Measurements from ENCODE around the gene POFUT2. TPM values are rescaled to one million over a fixed set of nuclear protein-coding genes. Genes with fewer than 3 reads are reported as not detected.

The POFUT2 gene
- total RNA-seq, 2 experiments from 2014 or later = 56.6 to 57.2 TPM

- Histone ChIP-seq H3K4me1 (ENCODE audit: insufficient read depth, low read length) (no peaks in the 10 kb centered on the region), H3K36me3 (ENCODE audit: insufficient read depth, low read length) (no peaks in the 10 kb centered on the region), H3K27me3 (ENCODE audit: control insufficient read depth in 1 of 2, insufficient read depth in 2 of 2, low read length in 2 of 2) (no peaks in the 10 kb centered on the region), H3K9me3 (ENCODE audit: control insufficient read depth in 1 of 2, insufficient read depth in 1 of 2, low read length in 2 of 2) (peaks cover 12% of the 10 kb centered on the region in 2 experiments), H3K4me3 (ENCODE audit: low read length) (no peak overlapping the region), H3K27ac (ENCODE audit: low read depth in 1 of 2, low read length in 2 of 2) (no peak overlapping the region)
- Mint-ChIP-seq H3K4me3 (no peak overlapping the region), H3K4me1 (ENCODE audit: low read depth) (no peaks in the 10 kb centered on the region), H3K27me3 (no peaks in the 10 kb centered on the region), H3K9me3 (peaks cover 2% of the 10 kb centered on the region), H3K36me3 (ENCODE audit: low read depth) (peaks cover 5% of the 10 kb centered on the region), H3K27ac (no peak overlapping the region)
- POLR2A ChIA-PET = no interaction called here
- intact Hi-C loops (cut with DNase I, micrococcal nuclease) = no loop called here
- ATAC-seq (ENCODE audit: poor library complexity) (no peak), DNase-seq (no peak)
- CTCF ChIA-PET = no interaction called here
- TF ChIP-seq CTCF (IDR thresholded peaks at IDR 0.05) = no peak
Observed at GRCh38 chr21:45246386-45247320, 41.0 kb downstream of the POFUT2 start.

- no peak for DNase-seq
Observed at GRCh38 chr21:45244799-45245340, 42.8 kb downstream of the POFUT2 start.

GRCh38 chr21:45243603-45244002 is 44.1 kb downstream of the POFUT2 start:
- Histone ChIP-seq H3K27ac (ENCODE audit: low read depth in 1 of 2, low read length in 2 of 2) (no peak overlapping the region), H3K9me3 (ENCODE audit: control insufficient read depth in 1 of 2, insufficient read depth in 1 of 2, low read length in 2 of 2) (peaks cover 12 to 15% of the 10 kb centered on the region in 2 experiments), H3K4me1 (ENCODE audit: insufficient read depth, low read length) (no peaks in the 10 kb centered on the region), H3K27me3 (ENCODE audit: control insufficient read depth in 1 of 2, insufficient read depth in 2 of 2, low read length in 2 of 2) (no peaks in the 10 kb centered on the region), H3K4me3 (ENCODE audit: low read length) (no peak overlapping the region), H3K36me3 (ENCODE audit: insufficient read depth, low read length) (no peaks in the 10 kb centered on the region)
- Mint-ChIP-seq H3K27me3 (peaks cover 14% of the 10 kb centered on the region), H3K27ac (no peak overlapping the region), H3K36me3 (ENCODE audit: low read depth) (peaks cover 8% of the 10 kb centered on the region), H3K4me1 (ENCODE audit: low read depth) (no peaks in the 10 kb centered on the region), H3K4me3 (no peak overlapping the region), H3K9me3 (peaks cover 2% of the 10 kb centered on the region)
- POLR2A ChIA-PET = no interaction called here
- CTCF ChIA-PET = no interaction called here
- ATAC-seq (ENCODE audit: poor library complexity) (no peak), DNase-seq (no peak)
- TF ChIP-seq CTCF (IDR thresholded peaks at IDR 0.05) = no peak
- intact Hi-C loops (cut with DNase I, micrococcal nuclease) = no loop called here

More at GRCh38 chr21:45244799-45245340, 42.8 kb downstream of the POFUT2 start:
- TF ChIP-seq CTCF (IDR thresholded peaks at IDR 0.05) = no peak
- no peak overlapping the region for H3K4me3 ChIP-seq (ENCODE audit: low read length)
- ChIA-PET CTCF (no interaction called here), POLR2A (no interaction called here)
- no peak overlapping the region for H3K27ac ChIP-seq (ENCODE audit: low read depth in 1 of 2, low read length in 2 of 2)
- Mint-ChIP-seq H3K9me3 (peaks cover 2% of the 10 kb centered on the region), H3K4me3 (no peak overlapping the region), H3K4me1 (ENCODE audit: low read depth) (no peaks in the 10 kb centered on the region), H3K27ac (no peak overlapping the region), H3K36me3 (ENCODE audit: low read depth) (peaks cover 8% of the 10 kb centered on the region), H3K27me3 (peaks cover 7% of the 10 kb centered on the region)
- intact Hi-C loops (cut with DNase I, micrococcal nuclease) = no loop called here
- no peak for ATAC-seq (ENCODE audit: poor library complexity)
- no peaks in the 10 kb centered on the region for H3K27me3 ChIP-seq (ENCODE audit: control insufficient read depth in 1 of 2, insufficient read depth in 2 of 2, low read length in 2 of 2)
- H3K36me3 ChIP-seq (ENCODE audit: insufficient read depth, low read length) = no peaks in the 10 kb centered on the region
- no peaks in the 10 kb centered on the region for H3K4me1 ChIP-seq (ENCODE audit: insufficient read depth, low read length)
- peaks cover 12 to 15% of the 10 kb centered on the region in 2 experiments for H3K9me3 ChIP-seq (ENCODE audit: control insufficient read depth in 1 of 2, insufficient read depth in 1 of 2, low read length in 2 of 2)
